Esophagus squamous epithelium (tissue), 4 donors: ENCODE data around the gene DENND1B.

ENCODE experiments used
- POLR2A ChIP-seq, 4 donors: fragments of 450-650 bp; IDR thresholded peaks; one replicate each; pipeline ENCODE4 v1.6.1; 2017; ENCODE audit warnings: antibody characterized with exemption in 4 of 4, mild to moderate bottlenecking in 4 of 4, moderate library complexity in 3 of 4
- TF ChIP-seq, protein P1 (sequence below), 6 experiments: fragments of 450-650 bp in 4 of 6; fragments of 200-600 bp in 2 of 6; sonication (generic) in 2 of 6; IDR thresholded peaks; one replicate each; pipeline ENCODE4 v1.5.1; 2016 to 2019; ENCODE audit warnings: antibody characterized with exemption in 6 of 6, mild to moderate bottlenecking in 4 of 6, moderate library complexity in 4 of 6

- TF ChIP-seq, protein P1, sequence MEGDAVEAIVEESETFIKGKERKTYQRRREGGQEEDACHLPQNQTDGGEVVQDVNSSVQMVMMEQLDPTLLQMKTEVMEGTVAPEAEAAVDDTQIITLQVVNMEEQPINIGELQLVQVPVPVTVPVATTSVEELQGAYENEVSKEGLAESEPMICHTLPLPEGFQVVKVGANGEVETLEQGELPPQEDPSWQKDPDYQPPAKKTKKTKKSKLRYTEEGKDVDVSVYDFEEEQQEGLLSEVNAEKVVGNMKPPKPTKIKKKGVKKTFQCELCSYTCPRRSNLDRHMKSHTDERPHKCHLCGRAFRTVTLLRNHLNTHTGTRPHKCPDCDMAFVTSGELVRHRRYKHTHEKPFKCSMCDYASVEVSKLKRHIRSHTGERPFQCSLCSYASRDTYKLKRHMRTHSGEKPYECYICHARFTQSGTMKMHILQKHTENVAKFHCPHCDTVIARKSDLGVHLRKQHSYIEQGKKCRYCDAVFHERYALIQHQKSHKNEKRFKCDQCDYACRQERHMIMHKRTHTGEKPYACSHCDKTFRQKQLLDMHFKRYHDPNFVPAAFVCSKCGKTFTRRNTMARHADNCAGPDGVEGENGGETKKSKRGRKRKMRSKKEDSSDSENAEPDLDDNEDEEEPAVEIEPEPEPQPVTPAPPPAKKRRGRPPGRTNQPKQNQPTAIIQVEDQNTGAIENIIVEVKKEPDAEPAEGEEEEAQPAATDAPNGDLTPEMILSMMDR (IDR thresholded peaks at IDR 0.05), result no peak
- no peak for TF ChIP-seq POLR2A (IDR thresholded peaks at IDR 0.05)
Observed at GRCh38 chr1:197620714-197621163, 154.5 kb downstream of the DENND1B start.
